HG02885 (cell line): Measurements from ENCODE around the gene SETBP1.

ENCODE experiments used
- ATAC-seq: cut with Tn5 transposase; IDR thresholded peaks from one replicate; pipeline ENCODE4 v1.9.1; 2021; ENCODE audit warnings: mild to moderate bottlenecking; ENCODE audit not compliant: unreplicated experiment, poor library complexity

SETBP1 gene

GRCh38 chr18:44678725-44679055 is 2.0 kb upstream of the SETBP1 start:
- no peak for ATAC-seq

- ATAC-seq = peak; percentile 81
Observed at GRCh38 chr18:44679056-44679913, 1.4 kb upstream of the SETBP1 start.

GRCh38 chr18:44679914-44680272 is 795 bp upstream of the SETBP1 start:
- ATAC-seq = peak; percentile 16

DNA sequence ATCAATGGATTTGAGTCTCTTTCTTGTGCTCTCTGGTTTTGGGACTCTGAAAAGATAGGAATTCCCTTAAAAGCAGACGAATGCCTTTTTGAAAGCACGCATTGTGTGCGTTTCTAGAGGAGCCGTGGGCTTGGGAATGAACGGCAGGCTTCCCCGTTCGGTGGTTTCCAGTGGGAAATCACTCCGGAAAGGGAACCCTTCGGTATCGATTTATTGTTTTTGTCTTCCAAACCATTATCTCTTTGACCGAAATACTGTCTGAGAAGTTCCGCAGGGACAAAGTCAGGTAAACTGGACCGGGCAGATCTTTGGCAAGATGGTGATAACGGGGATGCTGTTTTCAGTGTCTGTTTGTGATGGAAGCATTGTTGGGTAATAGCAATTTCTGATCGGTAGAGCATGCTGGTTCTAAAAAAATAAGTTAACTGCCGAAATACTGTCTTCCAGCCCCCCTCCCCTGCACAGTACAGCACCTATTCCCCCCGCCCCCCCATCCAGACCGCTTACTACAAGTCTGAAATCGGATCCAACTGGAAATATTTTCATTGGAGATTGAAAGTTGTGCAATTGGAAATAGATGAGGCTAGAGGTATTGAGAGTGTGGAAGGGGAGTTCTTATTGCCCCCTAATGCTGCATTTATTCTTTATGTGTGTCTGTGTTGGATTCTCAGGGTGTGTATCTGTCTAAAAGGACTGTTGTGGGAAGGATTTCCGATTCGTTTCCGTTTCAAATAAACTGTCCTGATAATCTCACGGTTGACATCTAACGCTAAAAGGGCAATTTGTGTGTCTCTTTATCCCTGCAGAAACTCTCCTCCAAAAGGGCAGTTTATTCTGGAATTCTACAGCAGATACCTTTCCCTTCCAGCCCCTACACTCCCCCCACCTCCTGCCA is 635 bp downstream of the SETBP1 start:
- ATAC-seq = no peak

DNA sequence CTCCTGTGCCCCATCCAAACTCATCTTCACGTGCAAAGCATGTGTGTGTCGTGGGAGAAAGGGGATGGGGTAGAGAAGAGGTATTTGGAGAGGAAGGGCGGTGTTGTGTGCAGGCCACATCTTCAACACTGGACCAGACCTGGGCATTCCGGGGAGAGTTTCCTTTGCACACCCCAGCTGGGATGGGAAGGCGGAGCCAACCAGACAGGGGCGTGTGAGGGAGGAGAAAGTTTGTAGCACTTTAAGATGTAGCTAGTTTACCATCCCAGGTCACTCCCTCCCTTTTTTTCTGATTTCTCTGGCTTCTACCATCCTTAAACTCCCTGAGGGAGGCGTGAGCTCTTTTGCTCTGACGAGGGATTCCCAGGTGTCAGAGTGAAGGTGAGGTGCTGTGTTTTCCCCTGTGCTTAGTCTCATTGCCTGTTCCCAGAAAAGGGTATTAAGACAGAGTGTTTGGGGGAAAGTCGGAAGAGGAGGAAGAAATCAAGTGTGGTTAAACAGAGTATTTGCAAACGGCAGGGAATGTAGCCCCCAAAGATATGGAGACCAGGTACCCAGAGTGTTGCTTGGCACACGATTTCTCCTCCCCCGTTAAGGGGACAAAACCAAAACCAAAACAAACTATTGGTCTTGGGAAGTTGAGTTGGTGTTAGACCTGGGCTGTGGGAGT is 1.6 kb downstream of the SETBP1 start:
- ATAC-seq = no peak

DNA sequence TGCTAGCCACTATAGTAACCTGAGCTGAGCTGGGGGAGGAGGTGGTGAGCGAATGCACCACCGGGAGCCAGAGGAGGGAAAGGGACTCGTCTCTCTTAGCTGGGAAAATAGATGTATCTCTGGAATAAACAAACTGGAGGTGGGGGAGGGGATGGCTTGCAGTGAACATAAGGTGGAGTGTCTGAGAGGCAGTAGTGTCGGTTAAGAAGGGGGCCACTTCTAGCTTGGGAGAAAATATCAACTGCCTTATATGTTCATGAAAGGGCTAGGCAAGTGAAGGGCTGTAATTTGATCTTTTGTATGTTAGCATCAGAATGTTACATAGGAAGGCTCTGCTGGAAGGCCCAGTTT is 2.2 kb downstream of the SETBP1 start:
- ATAC-seq = no peak

DNA sequence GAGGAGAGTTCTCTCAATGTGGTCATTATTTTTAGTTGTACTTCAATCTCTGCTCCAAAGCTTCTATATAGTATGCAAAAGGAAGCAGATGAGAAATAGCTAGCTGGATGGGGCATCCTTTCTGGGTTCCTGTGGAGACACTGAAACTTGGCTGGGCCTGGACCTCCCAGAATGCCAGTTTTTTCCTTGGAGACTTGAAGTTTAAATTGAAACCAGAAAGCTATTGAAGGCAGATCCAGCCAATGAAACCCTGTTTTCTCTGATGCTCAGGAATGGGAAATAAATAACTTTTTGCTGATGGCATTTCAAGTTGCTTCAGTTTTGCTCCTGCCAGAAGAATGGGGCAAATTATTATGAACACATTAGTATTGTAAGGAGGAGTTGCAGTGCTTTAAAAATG is 2.9 kb downstream of the SETBP1 start:
- no peak for ATAC-seq

GRCh38 chr18:44685296-44685695 is 4.6 kb downstream of the SETBP1 start:
- ATAC-seq = no peak

DNA sequence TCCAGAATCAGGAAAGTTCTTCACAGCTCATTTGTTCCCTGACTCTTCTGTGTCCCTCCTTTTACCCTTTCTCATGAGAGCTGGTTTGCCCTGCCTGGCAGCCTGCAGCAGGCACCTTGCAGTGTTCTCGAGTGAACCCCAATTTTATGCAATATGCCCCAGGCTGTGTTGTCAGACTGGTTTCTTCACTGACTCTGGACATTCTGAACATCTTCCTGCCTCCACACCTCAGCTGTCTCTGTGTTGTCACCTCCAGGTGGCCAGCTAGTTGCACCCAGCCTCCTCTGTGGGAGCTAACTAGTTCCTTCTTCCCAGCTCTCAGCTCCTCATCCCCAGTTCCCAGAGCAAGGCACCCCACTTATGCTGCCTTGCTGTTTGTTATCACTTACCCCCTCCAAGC is 5.5 kb downstream of the SETBP1 start:
- no peak for ATAC-seq

- ATAC-seq = no peak
Observed at GRCh38 chr18:44687421-44687820, 6.7 kb downstream of the SETBP1 start.

DNA sequence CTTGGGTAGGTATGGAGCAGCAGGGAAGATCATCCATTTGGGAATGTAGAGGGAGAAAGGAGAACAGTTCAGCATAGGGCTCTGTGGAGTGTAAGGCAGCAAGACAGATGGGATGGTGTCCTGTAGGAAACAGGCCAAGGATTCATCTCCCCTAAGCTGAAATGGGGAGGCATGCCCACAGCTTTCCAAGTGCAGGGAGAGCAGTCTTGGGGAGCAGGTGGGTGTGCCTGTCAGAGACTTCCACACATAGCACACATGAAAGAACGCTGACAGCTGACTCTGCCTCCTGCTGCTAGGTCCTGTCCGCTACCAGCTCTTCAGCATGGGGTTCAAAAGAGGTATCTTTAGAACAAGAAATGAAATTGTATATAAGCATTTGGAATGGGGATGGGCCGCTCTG is 9.0 kb downstream of the SETBP1 start:
- no peak for ATAC-seq

DNA sequence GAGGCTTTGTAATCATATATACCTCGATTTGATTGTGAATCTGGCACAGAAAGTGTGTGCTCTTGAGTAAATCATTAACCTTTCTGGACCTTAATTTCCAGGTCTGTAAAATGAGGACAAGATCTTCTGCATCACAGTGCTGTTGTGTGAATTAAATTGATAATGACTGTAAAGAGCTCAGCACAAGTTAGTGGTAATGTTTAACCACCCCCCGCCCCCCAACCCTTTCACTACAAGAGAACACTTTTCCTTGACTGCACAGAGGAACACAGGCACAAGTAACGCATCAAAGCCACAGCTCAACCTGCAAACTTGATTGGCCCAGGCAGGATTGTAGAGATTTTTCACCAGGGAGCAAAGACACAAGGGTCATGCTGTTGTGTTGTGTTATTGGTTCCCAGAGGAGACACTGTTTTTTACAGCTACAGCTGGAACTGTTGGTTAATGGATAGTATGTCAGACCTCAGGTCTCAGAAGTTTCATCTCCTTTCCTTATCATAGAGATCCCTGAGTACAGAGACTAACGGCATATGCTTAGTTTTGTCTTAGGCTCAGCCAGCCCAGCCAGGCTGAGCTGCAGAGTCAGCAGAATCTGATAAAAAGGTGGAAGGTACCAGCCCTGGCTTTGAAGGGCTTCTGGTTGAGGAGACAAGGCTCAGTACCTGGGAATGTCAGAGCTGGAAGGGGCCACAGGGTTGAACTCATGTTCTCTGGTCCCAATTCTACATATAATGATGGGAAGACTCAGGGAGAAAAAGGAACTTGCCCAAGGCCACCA is 10.6 kb downstream of the SETBP1 start:
- no peak for ATAC-seq

GRCh38 chr18:44693030-44693784 is 12.5 kb downstream of the SETBP1 start:
- ATAC-seq = peak; percentile 69

DNA sequence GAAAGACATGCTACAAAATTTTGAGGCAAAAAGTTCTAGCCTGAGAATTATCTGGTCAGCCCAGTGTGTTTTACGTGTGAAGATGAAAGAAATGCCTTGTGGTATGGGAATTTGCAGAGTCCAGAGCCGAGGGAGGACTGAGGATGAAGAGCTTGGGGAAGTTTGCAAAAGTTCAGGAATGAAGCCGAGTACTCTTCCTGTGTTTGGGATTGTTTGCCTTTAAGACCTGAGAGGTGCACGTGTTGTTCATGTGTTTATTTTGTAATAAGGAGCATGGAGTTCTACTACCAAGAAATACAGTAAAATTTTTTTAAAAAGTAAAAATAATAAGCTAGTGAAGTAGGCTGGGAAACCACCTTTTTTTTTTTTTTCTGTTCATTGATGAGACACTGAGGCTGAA is 14.8 kb downstream of the SETBP1 start:
- no peak for ATAC-seq

- no peak for ATAC-seq
Observed at GRCh38 chr18:44696892-44697291, 16.2 kb downstream of the SETBP1 start.

GRCh38 chr18:44697315-44697714 is 16.6 kb downstream of the SETBP1 start:
- no peak for ATAC-seq

GRCh38 chr18:44698518-44698917 is 17.8 kb downstream of the SETBP1 start:
- no peak for ATAC-seq

- ATAC-seq = no peak
Observed at GRCh38 chr18:44699572-44700261, 19.0 kb downstream of the SETBP1 start.

DNA sequence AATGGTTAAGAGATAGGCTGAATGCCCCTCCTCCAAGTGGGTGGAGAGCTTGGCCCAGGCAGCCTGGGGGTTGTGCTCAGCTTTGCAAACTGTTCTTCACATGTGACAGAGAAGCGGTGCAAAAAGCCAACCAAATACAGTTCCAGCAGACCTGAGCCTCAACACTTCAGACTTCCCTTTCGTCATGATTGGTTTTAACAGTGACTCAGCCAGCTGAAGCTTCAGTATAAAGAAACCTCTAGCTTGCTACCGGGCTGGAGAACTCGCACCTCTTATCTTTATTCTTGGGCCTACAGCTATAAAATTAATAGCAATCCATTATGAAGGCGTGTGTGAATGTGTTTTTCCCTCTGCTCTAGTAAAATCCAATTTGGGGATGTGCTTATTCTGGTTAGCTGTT is 20.0 kb downstream of the SETBP1 start:
- peak; percentile 51 for ATAC-seq
